Measurements from ENCODE around the gene SLC6A17.

Gene SLC6A17

GRCh38 chr1:110118636-110119396, 31.5 kb upstream of the SLC6A17 start:
- Histone ChIP-seq H3K27me3 (ENCODE audit: low read depth, low read length) (no peaks in the 10 kb centered on the region), H3K4me3 (ENCODE audit: low read depth in 1 of 2, low read length in 2 of 2) (no peak overlapping the region), H3K36me3 (ENCODE audit: control insufficient read depth in 1 of 2, insufficient read depth in 2 of 2, low read length in 2 of 2) (no peaks in the 10 kb centered on the region), H3K4me1 (ENCODE audit: control insufficient read depth in 1 of 2, insufficient read depth in 2 of 2, low read length in 2 of 2) (no peaks in the 10 kb centered on the region), H3K9me3 (ENCODE audit: control insufficient read depth in 1 of 2, low read length in 2 of 2) (no peaks in the 10 kb centered on the region), H3K27ac (ENCODE audit: low read length) (no peak overlapping the region)

- Histone ChIP-seq H3K4me1 (ENCODE audit: control insufficient read depth in 1 of 2, insufficient read depth in 2 of 2, low read length in 2 of 2) (no peaks in the 10 kb centered on the region), H3K36me3 (ENCODE audit: control insufficient read depth in 1 of 2, insufficient read depth in 2 of 2, low read length in 2 of 2) (no peaks in the 10 kb centered on the region), H3K27ac (ENCODE audit: low read length) (no peak overlapping the region), H3K4me3 (ENCODE audit: low read depth in 1 of 2, low read length in 2 of 2) (no peak overlapping the region), H3K27me3 (ENCODE audit: low read depth, low read length) (no peaks in the 10 kb centered on the region), H3K9me3 (ENCODE audit: control insufficient read depth in 1 of 2, low read length in 2 of 2) (no peaks in the 10 kb centered on the region)
Observed at GRCh38 chr1:110119843-110120242, 30.5 kb upstream of the SLC6A17 start.

GRCh38 chr1:110120960-110121561, 29.2 kb upstream of the SLC6A17 start:
- Histone ChIP-seq H3K36me3 (ENCODE audit: control insufficient read depth in 1 of 2, insufficient read depth in 2 of 2, low read length in 2 of 2) (no peaks in the 10 kb centered on the region), H3K4me3 (ENCODE audit: low read depth in 1 of 2, low read length in 2 of 2) (no peak overlapping the region), H3K27me3 (ENCODE audit: low read depth, low read length) (no peaks in the 10 kb centered on the region), H3K9me3 (ENCODE audit: control insufficient read depth in 1 of 2, low read length in 2 of 2) (no peaks in the 10 kb centered on the region), H3K4me1 (ENCODE audit: control insufficient read depth in 1 of 2, insufficient read depth in 2 of 2, low read length in 2 of 2) (no peaks in the 10 kb centered on the region), H3K27ac (ENCODE audit: low read length) (no peak overlapping the region)

- Histone ChIP-seq H3K27me3 (ENCODE audit: low read depth, low read length) (no peaks in the 10 kb centered on the region), H3K27ac (ENCODE audit: low read length) (no peak overlapping the region), H3K9me3 (ENCODE audit: control insufficient read depth in 1 of 2, low read length in 2 of 2) (no peaks in the 10 kb centered on the region), H3K4me3 (ENCODE audit: low read depth in 1 of 2, low read length in 2 of 2) (no peak overlapping the region), H3K4me1 (ENCODE audit: control insufficient read depth in 1 of 2, insufficient read depth in 2 of 2, low read length in 2 of 2) (no peaks in the 10 kb centered on the region), H3K36me3 (ENCODE audit: control insufficient read depth in 1 of 2, insufficient read depth in 2 of 2, low read length in 2 of 2) (no peaks in the 10 kb centered on the region)
Observed at GRCh38 chr1:110123224-110123623, 27.1 kb upstream of the SLC6A17 start.

- Histone ChIP-seq H3K27ac (ENCODE audit: low read length) (no peak overlapping the region), H3K36me3 (ENCODE audit: control insufficient read depth in 1 of 2, insufficient read depth in 2 of 2, low read length in 2 of 2) (no peaks in the 10 kb centered on the region), H3K4me3 (ENCODE audit: low read depth in 1 of 2, low read length in 2 of 2) (no peak overlapping the region), H3K4me1 (ENCODE audit: control insufficient read depth in 1 of 2, insufficient read depth in 2 of 2, low read length in 2 of 2) (peaks cover 0 to 7% of the 10 kb centered on the region in 2 donors), H3K9me3 (ENCODE audit: control insufficient read depth in 1 of 2, low read length in 2 of 2) (no peaks in the 10 kb centered on the region), H3K27me3 (ENCODE audit: low read depth, low read length) (peaks cover 18% of the 10 kb centered on the region)
Observed at GRCh38 chr1:110125810-110126209, 24.5 kb upstream of the SLC6A17 start.

- Histone ChIP-seq H3K9me3 (ENCODE audit: control insufficient read depth in 1 of 2, low read length in 2 of 2) (no peaks in the 10 kb centered on the region), H3K36me3 (ENCODE audit: control insufficient read depth in 1 of 2, insufficient read depth in 2 of 2, low read length in 2 of 2) (no peaks in the 10 kb centered on the region), H3K4me3 (ENCODE audit: low read depth in 1 of 2, low read length in 2 of 2) (peak overlapping the region in 1 of 2 donors; percentile 22), H3K27me3 (ENCODE audit: low read depth, low read length) (peaks cover 23% of the 10 kb centered on the region), H3K4me1 (ENCODE audit: control insufficient read depth in 1 of 2, insufficient read depth in 2 of 2, low read length in 2 of 2) (peaks cover 0 to 7% of the 10 kb centered on the region in 2 donors), H3K27ac (ENCODE audit: low read length) (no peak overlapping the region)
Observed at GRCh38 chr1:110130113-110130591, 20.1 kb upstream of the SLC6A17 start.

GRCh38 chr1:110130989-110131388, 19.3 kb upstream of the SLC6A17 start:
- Histone ChIP-seq H3K4me1 (ENCODE audit: control insufficient read depth in 1 of 2, insufficient read depth in 2 of 2, low read length in 2 of 2) (peaks cover 0 to 7% of the 10 kb centered on the region in 2 donors), H3K36me3 (ENCODE audit: control insufficient read depth in 1 of 2, insufficient read depth in 2 of 2, low read length in 2 of 2) (no peaks in the 10 kb centered on the region), H3K4me3 (ENCODE audit: low read depth in 1 of 2, low read length in 2 of 2) (no peak overlapping the region), H3K9me3 (ENCODE audit: control insufficient read depth in 1 of 2, low read length in 2 of 2) (no peaks in the 10 kb centered on the region), H3K27me3 (ENCODE audit: low read depth, low read length) (peaks cover 25% of the 10 kb centered on the region), H3K27ac (ENCODE audit: low read length) (no peak overlapping the region)

DNA sequence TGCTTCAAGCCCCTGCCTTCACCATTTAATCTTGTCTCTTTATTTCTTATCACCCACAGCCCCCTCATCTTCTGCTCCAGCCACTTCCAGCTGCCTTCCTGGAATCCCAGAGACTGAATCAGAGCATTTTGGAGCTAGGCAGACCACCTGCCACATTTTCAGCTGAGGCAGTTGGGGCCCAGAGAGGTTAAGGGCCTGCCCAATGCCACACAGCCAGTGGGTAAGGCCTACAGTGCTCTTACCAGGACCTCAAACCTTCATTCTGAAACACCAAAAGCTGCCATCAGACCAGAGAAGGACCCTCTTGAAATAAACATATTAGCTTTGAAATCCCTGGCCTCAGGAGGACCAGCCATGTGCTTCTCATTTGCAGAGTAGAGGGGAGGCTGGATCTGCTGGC, 17.6 kb upstream of the SLC6A17 start:
- H3K36me3 ChIP-seq (ENCODE audit: control insufficient read depth in 1 of 2, insufficient read depth in 2 of 2, low read length in 2 of 2), result no peaks in the 10 kb centered on the region
- no peak overlapping the region for H3K4me3 ChIP-seq (ENCODE audit: low read depth in 1 of 2, low read length in 2 of 2)
- no peaks in the 10 kb centered on the region for H3K9me3 ChIP-seq (ENCODE audit: control insufficient read depth in 1 of 2, low read length in 2 of 2)
- H3K27me3 ChIP-seq (ENCODE audit: low read depth, low read length), result peaks cover 30% of the 10 kb centered on the region
- H3K27ac ChIP-seq (ENCODE audit: low read length), result no peak overlapping the region
- H3K4me1 ChIP-seq (ENCODE audit: control insufficient read depth in 1 of 2, insufficient read depth in 2 of 2, low read length in 2 of 2), result peaks cover 0 to 17% of the 10 kb centered on the region in 2 donors

DNA sequence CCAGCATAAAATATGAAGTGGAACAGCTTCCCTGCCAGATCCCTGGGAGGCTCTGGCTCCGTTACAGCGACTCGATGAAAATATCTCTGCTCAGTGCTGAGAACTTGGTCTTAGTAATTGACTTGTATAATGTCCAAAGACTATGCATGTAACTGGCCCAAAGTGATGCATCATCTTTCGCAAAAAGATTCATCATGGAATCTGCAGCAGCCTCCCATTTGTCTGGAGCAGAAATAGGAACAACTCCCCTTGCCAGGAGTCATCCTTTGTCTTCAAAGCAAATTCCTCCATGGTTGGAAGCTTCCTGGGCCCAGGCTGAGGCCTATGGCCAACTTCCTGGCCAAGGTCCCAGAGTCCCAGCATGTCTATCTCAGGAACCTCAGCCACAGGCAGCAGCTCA, 16.9 kb upstream of the SLC6A17 start:
- Histone ChIP-seq H3K4me1 (ENCODE audit: control insufficient read depth in 1 of 2, insufficient read depth in 2 of 2, low read length in 2 of 2) (peaks cover 0 to 17% of the 10 kb centered on the region in 2 donors), H3K27me3 (ENCODE audit: low read depth, low read length) (peaks cover 30% of the 10 kb centered on the region), H3K36me3 (ENCODE audit: control insufficient read depth in 1 of 2, insufficient read depth in 2 of 2, low read length in 2 of 2) (no peaks in the 10 kb centered on the region), H3K9me3 (ENCODE audit: control insufficient read depth in 1 of 2, low read length in 2 of 2) (no peaks in the 10 kb centered on the region), H3K4me3 (ENCODE audit: low read depth in 1 of 2, low read length in 2 of 2) (no peak overlapping the region), H3K27ac (ENCODE audit: low read length) (no peak overlapping the region)

DNA sequence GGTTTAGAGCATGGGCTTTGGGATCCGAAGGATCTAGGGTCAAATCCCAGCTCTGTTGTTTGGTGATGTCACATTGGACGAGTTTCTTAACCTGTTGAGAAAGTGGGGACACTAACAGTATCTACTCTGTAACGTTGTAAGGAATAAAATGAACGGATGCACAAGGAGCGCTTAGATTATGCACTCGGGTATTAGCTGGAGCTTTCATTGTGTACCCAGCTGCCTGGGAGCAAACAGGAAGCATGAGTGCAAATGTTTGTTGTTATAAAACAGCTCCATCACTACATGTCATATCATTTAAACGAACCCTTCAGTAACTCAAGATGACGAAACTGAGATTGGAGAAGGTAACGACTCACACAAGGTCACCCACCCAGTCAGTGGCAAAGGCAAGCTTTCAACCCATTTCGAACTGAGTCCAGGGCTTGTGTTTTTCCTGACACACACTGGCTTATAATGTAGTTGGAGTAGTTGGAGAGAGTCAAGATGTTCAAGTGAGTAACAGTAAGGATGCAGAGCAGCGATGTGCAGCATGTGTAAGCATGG, 16.2 kb upstream of the SLC6A17 start:
- Histone ChIP-seq H3K36me3 (ENCODE audit: control insufficient read depth in 1 of 2, insufficient read depth in 2 of 2, low read length in 2 of 2) (no peaks in the 10 kb centered on the region), H3K27ac (ENCODE audit: low read length) (no peak overlapping the region), H3K4me1 (ENCODE audit: control insufficient read depth in 1 of 2, insufficient read depth in 2 of 2, low read length in 2 of 2) (peaks cover 0 to 17% of the 10 kb centered on the region in 2 donors), H3K4me3 (ENCODE audit: low read depth in 1 of 2, low read length in 2 of 2) (no peak overlapping the region), H3K27me3 (ENCODE audit: low read depth, low read length) (peaks cover 25% of the 10 kb centered on the region), H3K9me3 (ENCODE audit: control insufficient read depth in 1 of 2, low read length in 2 of 2) (no peaks in the 10 kb centered on the region)

DNA sequence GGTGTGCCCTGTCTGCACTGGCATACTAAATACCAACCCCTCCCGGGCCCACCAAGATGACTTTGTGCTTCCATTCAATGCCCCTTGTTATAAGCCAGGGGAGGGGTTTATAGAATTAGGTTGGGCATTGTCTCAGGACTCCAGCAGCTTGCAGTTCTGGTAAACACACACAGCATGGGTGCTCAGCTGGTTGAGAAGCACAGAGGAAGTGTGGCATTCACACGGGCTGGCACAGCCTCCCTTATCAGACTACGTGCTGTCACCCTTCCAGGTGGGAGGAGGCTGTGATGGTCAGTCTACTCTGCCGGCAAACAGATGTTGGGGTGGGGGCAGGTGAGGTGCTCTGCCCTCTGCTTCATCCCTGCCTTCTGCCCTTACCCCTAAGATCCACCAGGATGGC, 15.0 kb upstream of the SLC6A17 start:
- peaks cover 0 to 14% of the 10 kb centered on the region in 2 donors for H3K4me1 ChIP-seq (ENCODE audit: control insufficient read depth in 1 of 2, insufficient read depth in 2 of 2, low read length in 2 of 2)
- H3K9me3 ChIP-seq (ENCODE audit: control insufficient read depth in 1 of 2, low read length in 2 of 2), result no peaks in the 10 kb centered on the region
- H3K27ac ChIP-seq (ENCODE audit: low read length), result no peak overlapping the region
- H3K27me3 ChIP-seq (ENCODE audit: low read depth, low read length), result peaks cover 17% of the 10 kb centered on the region
- H3K4me3 ChIP-seq (ENCODE audit: low read depth in 1 of 2, low read length in 2 of 2), result no peak overlapping the region
- H3K36me3 ChIP-seq (ENCODE audit: control insufficient read depth in 1 of 2, insufficient read depth in 2 of 2, low read length in 2 of 2), result no peaks in the 10 kb centered on the region

Data from muscle layer of duodenum (tissue), 2 donors.